ENCODE data around the gene GNAS-AS1. TPM values are rescaled to one million over a fixed set of nuclear protein-coding genes. Genes with fewer than 3 reads are reported as not detected.
A peak's percentile ranks its signal among the peaks of the same experiment; 100 is the strongest.

The GNAS-AS1 gene
- total RNA-seq, 6 experiments from 2014 or later: 1.0 to 1.5 (median 1.3) TPM

- Mint-ChIP-seq H3K27ac (no peak overlapping the region), H3K9me3 (peaks cover 9% of the 10 kb centered on the region; the same call in 1 of the 2 replicates), H3K4me1 (ENCODE audit: low read depth) (peaks cover 13% of the 10 kb centered on the region), H3K27me3 (ENCODE audit: insufficient read depth) (peaks cover 35% of the 10 kb centered on the region), H3K36me3 (ENCODE audit: low read depth) (no peaks in the 10 kb centered on the region), H3K4me3 (peak overlapping the region; percentile 13; the same call in 1 of the 2 replicates)
- TF ChIP-seq CTCF (IDR thresholded peaks at IDR 0.05): no peak
- no peak for DNase-seq
These were observed 4.2 kb upstream of the GNAS-AS1 start for GRCh38 chr20:58854638-58855471.

GRCh38 chr20:58853976-58854637, 3.4 kb upstream of the GNAS-AS1 start:
- TF ChIP-seq CTCF (IDR thresholded peaks at IDR 0.05): no peak
- peaks cover 39% of the 10 kb centered on the region for H3K27me3 Mint-ChIP-seq (ENCODE audit: insufficient read depth)
- no peak overlapping the region for H3K27ac Mint-ChIP-seq
- no peak for DNase-seq
- peaks cover 9% of the 10 kb centered on the region; the same call in 1 of the 2 replicates for H3K9me3 Mint-ChIP-seq
- H3K36me3 Mint-ChIP-seq (ENCODE audit: low read depth): no peaks in the 10 kb centered on the region
- peaks cover 20% of the 10 kb centered on the region for H3K4me1 Mint-ChIP-seq (ENCODE audit: low read depth)
- no peak overlapping the region for H3K4me3 Mint-ChIP-seq

- no peak for TF ChIP-seq CTCF (IDR thresholded peaks at IDR 0.05)
- H3K4me1 Mint-ChIP-seq (ENCODE audit: low read depth): peaks cover 20% of the 10 kb centered on the region
- H3K27ac Mint-ChIP-seq: no peak overlapping the region
- H3K4me3 Mint-ChIP-seq: no peak overlapping the region
- peaks cover 35% of the 10 kb centered on the region for H3K27me3 Mint-ChIP-seq (ENCODE audit: insufficient read depth)
- no peak for DNase-seq
- H3K9me3 Mint-ChIP-seq: peaks cover 9% of the 10 kb centered on the region; the same call in 1 of the 2 replicates
- H3K36me3 Mint-ChIP-seq (ENCODE audit: low read depth): no peaks in the 10 kb centered on the region
These were observed 2.8 kb upstream of the GNAS-AS1 start for GRCh38 chr20:58853466-58853865.

- Mint-ChIP-seq H3K27me3 (ENCODE audit: insufficient read depth) (peaks cover 38% of the 10 kb centered on the region), H3K9me3 (peaks cover 9% of the 10 kb centered on the region; the same call in 1 of the 2 replicates), H3K4me3 (peak within 1 kb of the TSS; percentile 94), H3K27ac (no peak within 1 kb of the TSS), H3K4me1 (ENCODE audit: low read depth) (peaks cover 20% of the 10 kb centered on the region), H3K36me3 (ENCODE audit: low read depth) (no peaks in the 10 kb centered on the region)
- TF ChIP-seq CTCF (IDR thresholded peaks at IDR 0.05): peak; percentile 76
- DNase-seq: peak; percentile 26
These were observed 2.0 kb upstream of the GNAS-AS1 start, which contains the start of gene GNAS for GRCh38 chr20:58852543-58853271. TSS of gene GNAS (plus strand) at chr20:58852716.

GRCh38 chr20:58851969-58852458, 1.3 kb upstream of the GNAS-AS1 start:
- Mint-ChIP-seq H3K27me3 (ENCODE audit: insufficient read depth) (peaks cover 34% of the 10 kb centered on the region), H3K36me3 (ENCODE audit: low read depth) (no peaks in the 10 kb centered on the region), H3K9me3 (peaks cover 9% of the 10 kb centered on the region; the same call in 1 of the 2 replicates), H3K4me3 (peak overlapping the region; percentile 94), H3K4me1 (ENCODE audit: low read depth) (peaks cover 20% of the 10 kb centered on the region), H3K27ac (no peak overlapping the region)
- no peak for DNase-seq
- TF ChIP-seq CTCF (IDR thresholded peaks at IDR 0.05): no peak
